ENCODE data around the gene MPZL1. TPM values are rescaled to one million over a fixed set of nuclear protein-coding genes. Genes with fewer than 3 reads are reported as not detected.

The MPZL1 gene
- total RNA-seq, 4 donors from 2014 or later, result 23.1 to 87.7 (median 66.6) TPM

DNA sequence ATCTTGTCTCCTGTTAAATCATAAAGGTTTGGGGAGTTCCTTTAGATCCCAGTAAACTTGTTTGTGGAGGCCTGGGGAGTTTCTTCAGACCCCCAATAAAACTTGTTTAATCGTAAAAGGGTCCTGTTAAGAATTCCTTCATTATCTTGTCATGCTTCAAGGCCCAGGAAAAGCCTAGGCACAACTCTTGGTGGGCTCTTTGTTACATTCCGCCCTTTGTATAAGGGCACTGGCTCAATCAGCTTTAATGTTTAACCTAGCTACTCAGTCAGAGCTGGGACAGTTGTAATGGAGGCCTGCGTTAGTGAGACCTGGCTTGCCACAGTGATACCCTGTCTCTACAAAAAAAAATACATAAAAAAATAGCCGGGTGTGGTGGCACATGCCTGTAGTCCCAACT, 77.2 kb downstream of the MPZL1 start:
- no peak overlapping the region for H3K4me3 ChIP-seq
- no peak for DNase-seq
- H3K36me3 ChIP-seq, result no peaks in the 10 kb centered on the region
- H3K4me1 ChIP-seq, result peaks cover 0 to 4% (median 0%) of the 10 kb centered on the region in 4 donors
- no peak for TF ChIP-seq CTCF (IDR thresholded peaks at IDR 0.05)
- TF ChIP-seq POLR2A (IDR thresholded peaks at IDR 0.05), result no peak
- no peak overlapping the region for H3K27ac ChIP-seq
- H3K27me3 ChIP-seq, result no peaks in the 10 kb centered on the region
- no peaks in the 10 kb centered on the region for H3K9me3 ChIP-seq

DNA sequence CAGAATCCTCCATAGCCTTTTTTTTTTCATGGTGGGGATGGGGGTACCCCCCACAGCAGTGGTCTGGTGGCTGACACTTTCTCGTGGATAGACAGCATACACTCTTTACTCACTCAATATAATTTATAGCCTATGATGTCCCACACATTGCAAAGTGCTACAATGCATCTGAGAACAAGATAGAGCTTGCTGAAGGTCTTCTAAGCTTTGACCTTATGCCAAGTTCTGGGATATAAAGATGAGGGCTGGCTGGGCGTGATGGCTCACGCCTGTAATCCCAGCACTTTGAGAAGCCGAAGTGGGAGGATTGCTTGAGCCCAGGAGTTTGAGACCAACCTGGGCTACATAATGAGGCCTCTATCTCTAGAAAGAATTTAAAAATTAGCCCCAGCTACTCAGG, 78.0 kb downstream of the MPZL1 start:
- no peaks in the 10 kb centered on the region for H3K9me3 ChIP-seq
- no peak overlapping the region for H3K4me3 ChIP-seq
- TF ChIP-seq POLR2A (IDR thresholded peaks at IDR 0.05) (no peak), CTCF (IDR thresholded peaks at IDR 0.05) (no peak)
- no peak for DNase-seq
- H3K4me1 ChIP-seq, result peaks cover 0 to 4% (median 0%) of the 10 kb centered on the region in 4 donors
- H3K27ac ChIP-seq, result no peak overlapping the region
- no peaks in the 10 kb centered on the region for H3K36me3 ChIP-seq
- H3K27me3 ChIP-seq, result no peaks in the 10 kb centered on the region

DNA sequence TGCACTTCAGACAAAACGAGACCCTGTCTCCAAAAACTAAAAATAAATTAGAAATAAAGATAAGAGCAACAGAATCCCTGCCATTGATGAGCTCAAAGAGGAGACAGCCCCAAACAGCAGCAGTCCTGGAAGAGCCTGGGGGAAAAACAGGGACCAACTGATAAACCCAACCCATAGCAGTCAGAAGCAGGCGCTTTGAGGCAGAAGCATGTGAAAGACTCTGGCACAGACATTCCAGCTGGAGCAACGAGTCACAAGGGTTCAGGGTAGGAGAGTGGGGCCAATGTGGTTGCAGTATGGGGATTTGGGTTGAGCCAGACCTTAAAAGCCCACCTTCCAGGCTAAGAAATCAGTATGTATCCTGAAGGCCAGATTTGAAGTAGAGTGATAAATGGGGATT, 78.5 kb downstream of the MPZL1 start:
- H3K9me3 ChIP-seq, result no peaks in the 10 kb centered on the region
- H3K36me3 ChIP-seq, result no peaks in the 10 kb centered on the region
- no peaks in the 10 kb centered on the region for H3K27me3 ChIP-seq
- no peak overlapping the region for H3K4me3 ChIP-seq
- no peak overlapping the region for H3K27ac ChIP-seq
- DNase-seq, result no peak
- TF ChIP-seq POLR2A (IDR thresholded peaks at IDR 0.05), result no peak
- no peak for TF ChIP-seq CTCF (IDR thresholded peaks at IDR 0.05)
- peaks cover 0 to 4% (median 0%) of the 10 kb centered on the region in 4 donors for H3K4me1 ChIP-seq

- H3K27ac ChIP-seq, result no peak overlapping the region
- no peak for TF ChIP-seq POLR2A (IDR thresholded peaks at IDR 0.05)
- no peak for TF ChIP-seq CTCF (IDR thresholded peaks at IDR 0.05)
- no peaks in the 10 kb centered on the region for H3K27me3 ChIP-seq
- H3K36me3 ChIP-seq, result no peaks in the 10 kb centered on the region
- no peaks in the 10 kb centered on the region for H3K9me3 ChIP-seq
- peaks cover 0 to 4% (median 0%) of the 10 kb centered on the region in 4 donors for H3K4me1 ChIP-seq
- DNase-seq, result no peak
- no peak overlapping the region for H3K4me3 ChIP-seq
Measured at GRCh38 chr1:167802235-167802634, 80.5 kb downstream of the MPZL1 start.

GRCh38 chr1:167803358-167804207, 81.8 kb downstream of the MPZL1 start:
- H3K4me1 ChIP-seq, result peaks cover 0 to 4% (median 0%) of the 10 kb centered on the region in 4 donors
- no peaks in the 10 kb centered on the region for H3K9me3 ChIP-seq
- no peak overlapping the region for H3K4me3 ChIP-seq
- TF ChIP-seq POLR2A (IDR thresholded peaks at IDR 0.05), result peak in 1 of 2 donors; percentile 36
- TF ChIP-seq CTCF (IDR thresholded peaks at IDR 0.05), result peak; percentile 91 to 98 (median 94)
- DNase-seq, result peak; percentile 92 to 97 (median 92)
- H3K27me3 ChIP-seq, result no peaks in the 10 kb centered on the region
- peak overlapping the region in 2 of 4 donors; percentile 9 to 38 for H3K27ac ChIP-seq
- H3K36me3 ChIP-seq, result no peaks in the 10 kb centered on the region
